Caco-2 (cell line): ENCODE results near the gene MLYCD. TPM values are rescaled to one million over a fixed set of nuclear protein-coding genes. Genes with fewer than 3 reads are reported as not detected.

Experiments
- BruUV-seq: library from RNA; stranded (reverse); fragments of 400-500 nt; replicated peaks from 2 replicates; lab custom pipeline; 2021; lab: Mats Ljungman, UMichigan
- CTCF ChIA-PET: fragments of 300-600 bp; sonication (Branson Sonifier 250); formaldehyde crosslinking; loops from one replicate; lab custom pipeline; 2022; ENCODE audit warnings: antibody characterized with exemption; lab: Charles Lee
- POLR2A ChIA-PET: fragments of 300-600 bp; sonication (Branson Sonifier 250); formaldehyde crosslinking; loops from one replicate; lab custom pipeline; 2022; ENCODE audit warnings: antibody characterized with exemption; lab: Charles Lee
- DNase-seq, 2 experiments: peaks; one replicate each; pipeline versions ENCODE4 v3.0.0 to v3.0.0-alpha.2; 2020 to 2022
- H3K27me3 ChIP-seq: replicated peaks from 2 replicates; pipeline ENCODE4 v1.6.0; 2011; ENCODE audit warnings: low read length; ENCODE audit not compliant: control insufficient read depth, insufficient read depth
- H3K36me3 ChIP-seq: 2 replicates; pipeline ENCODE4 v1.5.1; 2011; ENCODE audit warnings: low read length; ENCODE audit not compliant: control insufficient read depth, insufficient read depth
- H3K4me1 ChIP-seq: fragments of 250-450 bp; sonication (Bioruptor Pico); 2 replicates; pipeline ENCODE4 v1.5.1; 2020; ENCODE audit warnings: mild to moderate bottlenecking
- H3K4me3 ChIP-seq: 2 replicates; pipeline ENCODE4 v1.5.1; 2011; ENCODE audit warnings: low read depth, mild to moderate bottlenecking, control low read depth, low read length
- H3K9me3 ChIP-seq: fragments of 250-450 bp; sonication (Bioruptor Pico); 2 replicates; pipeline ENCODE4 v1.5.1; 2020; ENCODE audit warnings: mild to moderate bottlenecking, moderate library complexity
- H3K27ac Mint-ChIP-seq: one replicate; pipeline ENCODE4 v1.8.0; 2022; ENCODE audit warnings: mixed read lengths; ENCODE audit not compliant: unreplicated experiment
- H3K27me3 Mint-ChIP-seq: one replicate; pipeline ENCODE4 v1.8.0; 2022; ENCODE audit warnings: mixed read lengths; ENCODE audit not compliant: insufficient read depth, unreplicated experiment
- H3K36me3 Mint-ChIP-seq: one replicate; pipeline ENCODE4 v1.8.0; 2022; ENCODE audit warnings: mild to moderate bottlenecking, mixed read lengths; ENCODE audit not compliant: insufficient read depth, unreplicated experiment
- H3K4me1 Mint-ChIP-seq: one replicate; pipeline ENCODE4 v1.8.0; 2022; ENCODE audit warnings: low read depth, mixed read lengths; ENCODE audit not compliant: unreplicated experiment
- H3K4me3 Mint-ChIP-seq: one replicate; pipeline ENCODE4 v1.8.0; 2022; ENCODE audit warnings: mild to moderate bottlenecking, moderate library complexity, mixed read lengths; ENCODE audit not compliant: unreplicated experiment
- H3K9me3 Mint-ChIP-seq: one replicate; pipeline ENCODE4 v1.8.0; 2022; ENCODE audit warnings: mixed read lengths; ENCODE audit not compliant: unreplicated experiment
- CTCF ChIP-seq, 2 experiments: fragments of 200-600 bp in 1 of 2; IDR thresholded peaks; 1 replicate in 1 of 2; 2 replicates in 1 of 2; pipeline versions ENCODE4 v1.5.1 to v1.8.0; 2011 to 2022; ENCODE audit warnings: antibody characterized with exemption in 1 of 2, control low read depth in 1 of 2, inconsistent platforms in 1 of 2, low read depth in 1 of 2, low read length in 1 of 2, mild to moderate bottlenecking in 1 of 2, moderate library complexity in 1 of 2; ENCODE audit not compliant: insufficient read depth in 1 of 2, severe bottlenecking in 1 of 2, unreplicated experiment in 1 of 2
- intact Hi-C: fragments of 100-400 bp; cut with micrococcal nuclease; formaldehyde crosslinking; loops from one replicate; pipeline ENCODE4 v1.10.0; 2022; ENCODE audit not compliant: unreplicated experiment
- total RNA-seq: library from RNA; stranded (reverse); gene quantifications from 2 replicates; pipeline ENCODE4 v1.2.3, GENCODE V29; 2022

The MLYCD gene
- total RNA-seq, 1 experiment from 2014 or later, result 8.7 TPM

GRCh38 chr16:83853834-83854233 lies 45.1 kb upstream of the MLYCD start:
- DNase-seq, result no peak
- Histone ChIP-seq H3K27me3 (no peaks in the 10 kb centered on the region; the same call in 1 of the 2 replicates), H3K9me3 (no peaks in the 10 kb centered on the region), H3K4me1 (no peaks in the 10 kb centered on the region), H3K4me3 (no peak overlapping the region), H3K36me3 (no peaks in the 10 kb centered on the region)
- H3K36me3 Mint-ChIP-seq, result no peaks in the 10 kb centered on the region
- no peak for TF ChIP-seq CTCF (IDR thresholded peaks at IDR 0.05; ENCODE audit: insufficient read depth in 1 of 2, low read depth in 1 of 2, low read length in 1 of 2, severe bottlenecking in 1 of 2, unreplicated experiment in 1 of 2)
- POLR2A ChIA-PET, result no interaction called here
- peaks cover 11% of the 10 kb centered on the region for H3K27me3 Mint-ChIP-seq
- intact Hi-C loops, result no loop called here
- H3K4me3 Mint-ChIP-seq, result no peak overlapping the region
- H3K4me1 Mint-ChIP-seq, result no peaks in the 10 kb centered on the region
- H3K27ac Mint-ChIP-seq, result no peak overlapping the region
- H3K9me3 Mint-ChIP-seq, result no peaks in the 10 kb centered on the region
- CTCF ChIA-PET, result no interaction called here
- BruUV-seq, result no TSS peak

GRCh38 chr16:83854420-83854819 lies 44.5 kb upstream of the MLYCD start:
- Histone ChIP-seq H3K27me3 (no peaks in the 10 kb centered on the region; the same call in 1 of the 2 replicates), H3K4me3 (no peak overlapping the region), H3K9me3 (no peaks in the 10 kb centered on the region), H3K36me3 (no peaks in the 10 kb centered on the region), H3K4me1 (no peaks in the 10 kb centered on the region)
- ChIA-PET CTCF (no interaction called here), POLR2A (no interaction called here)
- Mint-ChIP-seq H3K9me3 (no peaks in the 10 kb centered on the region), H3K27ac (no peak overlapping the region), H3K4me3 (no peak overlapping the region), H3K27me3 (peaks cover 11% of the 10 kb centered on the region), H3K4me1 (no peaks in the 10 kb centered on the region), H3K36me3 (no peaks in the 10 kb centered on the region)
- intact Hi-C loops, result no loop called here
- no TSS peak for BruUV-seq
- no peak for DNase-seq
- TF ChIP-seq CTCF (IDR thresholded peaks at IDR 0.05; ENCODE audit: insufficient read depth in 1 of 2, low read depth in 1 of 2, low read length in 1 of 2, severe bottlenecking in 1 of 2, unreplicated experiment in 1 of 2), result no peak

GRCh38 chr16:83856792-83857191 lies 42.1 kb upstream of the MLYCD start:
- Histone ChIP-seq H3K4me1 (no peaks in the 10 kb centered on the region), H3K9me3 (no peaks in the 10 kb centered on the region), H3K4me3 (no peak overlapping the region), H3K27me3 (no peaks in the 10 kb centered on the region; the same call in 1 of the 2 replicates), H3K36me3 (no peaks in the 10 kb centered on the region)
- no peak for TF ChIP-seq CTCF (IDR thresholded peaks at IDR 0.05; ENCODE audit: insufficient read depth in 1 of 2, low read depth in 1 of 2, low read length in 1 of 2, severe bottlenecking in 1 of 2, unreplicated experiment in 1 of 2)
- BruUV-seq, result no TSS peak
- Mint-ChIP-seq H3K4me3 (no peak overlapping the region), H3K27me3 (peaks cover 15% of the 10 kb centered on the region), H3K27ac (no peak overlapping the region), H3K36me3 (no peaks in the 10 kb centered on the region), H3K4me1 (no peaks in the 10 kb centered on the region), H3K9me3 (no peaks in the 10 kb centered on the region)
- CTCF ChIA-PET, result no interaction called here
- POLR2A ChIA-PET, result no interaction called here
- DNase-seq, result no peak
- intact Hi-C loops, result no loop called here
